Activated T-cell treated with anti-CD3 and anti-CD28 coated beads, Interleukin-2, amount 50 U/mL, for 1 hour (primary cell): ENCODE data around the gene SSR3.
"Not testable (repeated sequence)": the region's sequence is repeated elsewhere in the genome, so short reads cannot be mapped to it uniquely, and the experiment has no call there.

Experiments used
- DNase-seq: peaks from one replicate; pipeline ENCODE4 v3.0.0-alpha.2; 2020

The SSR3 gene

DNA sequence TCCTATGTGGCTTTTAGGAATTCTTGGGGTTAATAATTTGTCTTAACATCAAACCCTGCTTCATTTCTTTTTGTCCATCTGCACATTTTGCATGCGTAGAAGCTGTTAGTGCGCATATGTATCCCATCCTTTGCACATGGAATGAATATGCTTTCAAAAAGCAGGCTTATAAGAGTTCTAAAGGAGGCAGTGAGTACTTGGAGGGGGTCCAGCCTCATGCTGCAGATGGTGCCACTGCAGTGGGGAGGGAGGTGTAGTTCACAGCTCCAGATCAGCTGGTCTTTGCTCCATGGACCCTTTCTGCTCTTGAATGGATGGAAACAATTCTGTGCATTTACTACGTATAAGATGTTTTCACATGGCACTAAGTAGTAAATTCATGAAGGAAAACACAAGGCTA lies 20.7 kb upstream of the SSR3 start:
- DNase-seq: no peak

DNA sequence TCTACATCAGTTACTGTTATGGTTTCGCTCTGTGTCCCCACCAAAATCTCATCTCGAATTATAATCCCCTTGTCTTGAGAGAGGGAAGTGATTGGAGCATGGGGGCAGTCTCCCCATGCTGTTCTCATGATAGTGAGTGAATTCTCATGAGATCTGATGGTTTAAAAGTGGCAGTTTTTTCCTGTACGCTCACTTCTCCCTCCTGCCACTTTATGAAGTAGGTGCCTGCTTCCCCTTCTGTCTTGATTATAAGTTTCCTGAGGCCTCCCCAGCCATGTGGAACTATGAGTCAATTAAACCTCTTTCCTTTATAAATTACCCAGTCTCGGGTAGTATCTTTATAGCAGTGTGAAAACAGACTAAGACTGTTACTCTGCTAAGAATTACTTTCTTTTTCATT lies 15.0 kb upstream of the SSR3 start:
- not testable (repeated sequence) for DNase-seq

DNA sequence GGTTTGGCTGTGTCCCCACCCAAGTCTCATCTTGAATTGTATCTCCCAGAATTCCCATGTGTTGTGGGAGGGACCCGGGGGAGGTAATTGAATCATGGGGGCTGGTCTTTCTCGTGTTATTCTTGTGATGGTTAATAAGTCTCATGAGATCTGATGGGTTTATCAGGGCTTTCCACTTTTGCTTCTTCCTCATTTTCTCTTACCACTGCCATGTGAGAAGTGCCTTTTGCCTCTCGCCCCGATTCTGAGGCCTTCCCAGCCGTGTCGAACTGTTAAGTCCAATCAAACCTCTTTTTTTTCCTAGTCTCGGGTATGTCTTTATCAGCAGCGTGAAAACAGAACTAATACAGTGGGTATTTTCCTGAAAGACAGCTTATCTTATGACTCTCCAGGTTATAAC lies 14.1 kb upstream of the SSR3 start:
- DNase-seq: not testable (repeated sequence)

DNA sequence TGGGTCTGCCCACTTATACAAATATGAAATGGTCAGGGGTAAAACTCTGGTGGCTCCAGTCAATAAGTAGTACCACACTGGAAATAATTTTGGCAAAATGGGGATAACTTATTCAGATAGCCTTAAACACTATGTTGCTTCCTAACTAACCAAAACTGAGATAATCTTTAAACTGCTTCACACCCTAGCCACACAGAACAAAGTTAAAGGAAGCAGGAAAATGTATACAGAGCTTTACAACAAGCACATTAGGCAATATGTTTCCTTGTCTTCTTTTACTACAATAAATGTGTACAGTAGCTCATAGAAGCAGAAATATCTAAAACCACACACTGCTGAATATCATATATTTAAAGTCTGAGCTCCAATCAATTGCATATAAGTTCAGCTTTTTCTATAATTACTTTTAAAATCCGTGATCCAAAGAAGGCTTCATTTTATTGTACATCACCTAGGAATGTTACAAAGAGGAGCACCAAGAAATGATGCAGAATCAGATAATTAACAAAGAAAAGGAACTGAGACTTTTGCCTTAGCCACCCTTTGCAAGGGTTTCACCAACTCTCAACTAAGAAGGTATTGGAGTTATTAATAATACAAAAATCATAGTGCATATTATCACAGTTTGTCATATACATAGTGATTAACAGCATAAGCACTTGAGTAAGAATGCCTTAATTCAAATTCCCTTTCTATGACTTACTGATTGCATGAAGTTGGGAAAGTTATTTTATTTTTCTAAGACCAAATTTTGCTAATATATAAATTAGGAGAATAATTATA lies 9.2 kb upstream of the SSR3 start:
- no peak for DNase-seq

DNA sequence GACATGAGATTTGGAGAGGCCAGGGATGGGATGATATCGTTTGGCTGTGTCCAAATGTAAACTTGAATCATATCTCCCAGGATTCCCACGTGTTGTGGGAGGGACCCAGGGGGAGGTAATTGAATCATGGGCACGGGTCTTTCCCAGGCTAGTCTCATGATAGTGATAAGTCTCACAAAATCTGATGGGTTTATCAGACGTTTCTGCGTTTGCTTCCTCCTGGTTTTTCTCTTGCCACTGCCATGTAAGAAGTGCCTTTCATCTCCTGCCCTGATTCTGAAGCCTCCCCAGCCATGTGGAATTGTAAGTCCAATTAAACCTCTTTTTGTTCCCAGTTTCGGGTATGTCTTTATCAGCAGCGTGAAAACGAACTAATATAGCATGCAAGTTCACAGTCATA lies 7.6 kb upstream of the SSR3 start:
- not testable (repeated sequence) for DNase-seq

DNA sequence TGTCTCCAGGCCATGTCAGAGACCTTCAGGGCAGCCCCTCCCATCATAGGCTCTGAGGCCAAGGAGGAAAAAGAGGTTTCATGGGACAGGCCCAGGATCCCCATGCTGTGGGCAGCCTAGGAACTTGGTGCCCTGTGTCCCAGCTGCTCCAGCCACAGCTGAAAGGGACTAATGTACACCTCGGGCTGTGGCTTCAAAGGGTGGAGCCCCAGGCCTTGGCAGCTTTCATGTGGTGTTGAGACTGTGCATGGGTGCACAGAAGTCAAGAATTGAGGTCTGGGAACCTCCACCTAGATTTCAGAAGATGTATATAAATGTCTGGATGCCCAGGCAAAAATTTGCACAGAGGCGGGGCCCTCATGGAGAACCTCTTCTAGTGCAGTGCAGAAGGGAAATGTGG lies 6.6 kb upstream of the SSR3 start:
- no peak for DNase-seq

DNA sequence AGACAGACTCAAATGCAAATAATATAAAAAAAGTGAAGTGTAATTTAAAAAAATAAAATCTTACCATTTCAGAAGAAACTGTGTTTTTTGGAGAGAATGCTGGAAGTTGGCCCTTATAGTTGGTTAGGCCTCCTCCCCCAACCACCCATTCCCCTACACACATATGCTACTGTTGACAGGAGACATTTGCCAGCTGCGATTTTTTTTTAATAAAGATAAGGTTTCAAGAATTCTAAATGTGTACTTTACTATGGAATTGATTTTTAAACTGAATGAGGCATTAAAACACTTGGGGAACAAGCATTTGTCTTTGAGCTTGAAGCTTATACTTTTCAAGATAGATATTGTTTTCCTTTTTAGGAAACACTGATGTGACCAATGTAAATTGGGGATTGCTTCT lies 4.4 kb upstream of the SSR3 start:
- no peak for DNase-seq

DNA sequence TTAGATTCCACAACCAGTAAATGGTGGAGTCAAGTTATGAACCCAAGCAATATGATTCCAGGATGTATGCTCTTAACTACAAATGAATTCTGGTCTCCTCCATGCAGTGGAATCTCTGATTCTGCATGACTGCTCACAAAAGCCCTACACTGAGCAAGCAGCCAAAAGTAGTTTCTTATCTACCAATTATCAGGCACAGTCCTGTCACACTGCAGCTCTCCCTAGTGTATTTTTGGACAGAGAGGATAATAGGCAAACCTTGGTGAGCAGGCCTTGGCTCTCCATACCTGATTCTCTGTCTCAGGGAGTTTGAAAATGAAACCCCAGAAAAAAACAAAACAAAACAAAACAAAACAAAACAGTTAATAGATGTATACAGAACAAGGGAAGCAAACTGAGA lies 3.5 kb upstream of the SSR3 start:
- DNase-seq: no peak

DNA sequence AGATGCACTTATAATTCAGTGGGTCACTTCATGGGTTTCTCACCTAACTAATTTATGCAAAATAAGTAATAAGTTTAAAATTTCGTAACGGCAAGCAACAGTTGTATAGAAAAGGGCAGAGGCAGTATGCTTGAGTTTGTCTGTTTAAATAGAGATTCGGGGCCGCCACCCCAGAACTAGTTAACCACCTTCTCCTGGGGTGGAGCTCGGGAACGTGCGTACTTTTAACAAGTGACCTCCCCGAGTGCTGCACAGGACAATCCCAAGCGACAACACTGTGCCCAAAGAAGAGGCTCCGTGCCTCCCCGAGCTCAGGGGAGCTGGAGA lies 439 bp downstream of the SSR3 start:
- DNase-seq: no peak

DNA sequence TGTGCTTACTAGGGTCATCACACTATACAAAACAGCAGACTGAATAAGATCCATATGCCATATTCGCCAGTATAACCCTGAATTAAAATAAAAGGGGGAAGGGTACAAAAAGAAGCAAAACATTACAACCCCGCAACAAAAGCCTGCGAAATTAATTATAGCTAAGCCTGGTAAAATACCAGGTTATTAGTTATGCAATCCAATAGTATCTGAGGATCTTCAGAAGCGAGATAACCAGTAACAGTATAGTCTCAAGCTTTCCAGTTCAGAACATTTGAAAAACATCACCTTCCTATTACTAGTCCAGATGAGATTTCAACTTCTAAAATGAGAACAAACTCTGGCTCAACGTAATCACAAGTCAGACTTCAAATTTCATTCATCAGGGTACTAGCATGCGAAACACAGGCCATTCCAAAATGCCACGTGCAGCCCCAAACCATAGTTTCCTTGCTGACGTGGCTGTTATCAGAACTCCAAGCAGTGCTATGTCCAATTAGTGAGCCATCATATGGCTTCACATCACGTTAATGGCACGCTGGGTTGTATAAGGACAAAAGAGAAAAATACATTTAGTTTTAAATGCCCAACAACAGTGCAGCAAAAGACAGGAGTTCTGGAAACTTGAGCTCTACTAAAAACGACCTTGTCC lies 1.1 kb downstream of the SSR3 start:
- DNase-seq: no peak

DNA sequence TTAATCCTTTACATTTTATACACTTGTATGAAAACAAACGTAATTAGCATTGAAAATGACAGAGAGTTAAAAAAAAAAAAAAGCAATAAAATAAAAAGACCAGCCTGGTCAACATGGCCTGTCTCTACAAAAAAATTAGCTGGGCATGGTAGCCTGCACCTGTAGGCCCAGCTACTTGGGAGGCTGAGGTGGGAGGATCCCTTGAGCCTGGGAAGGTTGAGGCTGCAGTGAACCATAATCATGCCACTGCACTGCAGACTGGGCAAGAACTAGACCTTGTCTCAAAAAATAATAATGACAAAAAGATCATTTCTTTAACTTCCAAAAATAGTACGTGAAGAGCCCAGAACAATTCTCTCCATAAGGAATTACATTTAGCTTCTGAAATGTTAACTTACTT lies 1.9 kb downstream of the SSR3 start:
- no peak for DNase-seq

DNA sequence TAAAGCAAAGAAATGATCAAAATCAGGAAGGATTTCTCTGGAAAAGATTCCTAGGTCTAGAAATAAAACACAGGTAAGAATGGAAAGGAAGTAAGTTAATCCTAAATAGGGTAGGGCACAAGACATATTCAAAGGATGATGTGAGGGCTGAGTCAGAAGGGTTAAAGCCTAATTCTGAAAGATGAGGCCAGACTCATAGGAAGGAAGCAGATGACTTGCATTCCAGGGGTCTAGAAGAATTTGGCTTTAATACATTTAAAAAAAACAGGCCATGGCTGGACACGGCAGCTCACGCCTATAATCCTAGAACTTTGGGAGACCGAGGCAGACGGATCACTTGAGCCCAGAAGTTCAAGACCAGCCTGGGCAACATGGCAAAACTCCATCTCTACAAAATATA lies 3.2 kb downstream of the SSR3 start:
- DNase-seq: no peak

DNA sequence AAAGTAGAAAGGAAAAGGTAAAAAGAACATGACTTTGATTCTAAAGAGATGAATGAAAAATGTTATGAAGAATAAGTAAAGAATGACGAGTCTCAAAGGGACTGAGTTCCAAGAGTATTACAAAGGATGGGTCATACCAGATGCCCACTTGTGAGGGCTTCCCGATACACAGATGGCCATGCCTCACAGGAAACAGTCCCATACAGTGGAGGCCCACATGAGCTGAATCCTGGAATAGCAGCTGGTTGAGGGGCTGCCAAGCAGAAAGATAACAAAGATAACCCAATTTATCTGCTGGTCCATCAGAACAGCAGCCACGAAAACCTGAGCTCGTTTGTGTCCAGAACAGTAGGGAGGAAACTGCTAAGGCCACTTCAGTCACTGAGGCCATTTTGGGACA lies 3.7 kb downstream of the SSR3 start:
- DNase-seq: no peak

DNA sequence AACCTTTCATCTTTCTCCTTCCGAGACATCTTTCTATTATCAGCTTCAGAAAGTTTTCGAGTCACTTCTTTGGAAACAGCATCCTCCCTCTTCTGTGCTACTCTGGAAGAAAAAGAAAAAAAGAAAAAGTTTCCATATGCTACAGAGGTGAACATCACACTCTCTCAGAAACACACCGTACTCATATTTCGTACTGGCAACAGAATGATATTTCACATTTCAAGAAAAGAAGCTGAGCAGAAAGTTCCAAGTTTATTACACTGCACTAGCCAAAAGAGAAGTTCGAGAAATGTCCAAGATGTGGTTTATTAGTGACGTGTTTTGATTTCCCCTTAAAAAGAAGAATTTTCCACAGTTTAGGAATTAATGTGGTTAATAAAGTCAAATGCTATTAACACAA lies 6.0 kb downstream of the SSR3 start:
- DNase-seq: no peak

DNA sequence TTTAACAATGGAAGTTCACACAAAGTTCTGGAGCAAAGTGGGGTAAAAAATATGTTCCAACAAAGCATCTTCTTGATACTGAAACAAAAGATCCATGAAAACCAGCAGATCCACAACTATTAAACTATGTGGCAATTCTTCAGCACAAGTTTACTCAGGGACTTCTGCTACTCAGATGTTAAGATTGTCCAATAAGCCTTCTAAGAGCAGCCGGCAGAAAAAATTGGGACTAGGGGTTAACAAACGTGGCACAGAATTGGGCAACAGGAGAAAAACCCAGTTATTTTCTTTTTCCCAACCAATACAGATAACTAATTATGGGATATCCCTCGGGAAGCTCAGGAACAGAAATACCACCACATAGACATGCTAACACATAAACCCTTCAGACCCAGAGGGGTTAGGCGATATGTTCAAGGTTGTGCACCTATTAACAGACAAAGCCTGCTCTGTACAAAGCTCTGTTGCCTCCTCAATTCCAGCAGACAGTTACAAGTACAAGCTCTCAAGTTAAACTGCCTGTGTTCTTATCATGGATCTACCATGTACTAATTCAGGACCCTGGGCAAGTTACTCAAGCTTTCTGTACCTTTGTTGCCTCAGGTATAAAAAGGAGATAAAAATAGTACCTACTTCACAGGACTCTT lies 6.8 kb downstream of the SSR3 start:
- no peak for DNase-seq

DNA sequence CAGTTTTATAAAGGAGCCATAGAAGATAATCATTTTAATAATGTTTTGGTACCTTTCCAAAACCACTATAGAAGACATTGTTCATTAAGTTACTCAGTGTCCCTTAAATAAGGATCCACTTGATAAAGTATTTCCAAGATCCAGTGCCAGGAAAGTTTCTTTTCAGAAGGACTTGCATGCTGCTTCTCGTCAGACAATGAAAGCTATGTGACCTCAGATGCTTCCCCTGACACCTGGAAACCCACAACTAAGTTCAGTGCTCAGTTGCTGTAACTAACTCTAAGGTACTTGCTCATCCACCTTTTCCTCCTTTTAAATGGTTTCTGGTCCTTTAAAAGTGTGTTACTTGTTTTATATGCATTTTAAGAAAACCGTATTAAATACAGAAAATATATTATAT lies 7.3 kb downstream of the SSR3 start:
- no peak for DNase-seq

DNA sequence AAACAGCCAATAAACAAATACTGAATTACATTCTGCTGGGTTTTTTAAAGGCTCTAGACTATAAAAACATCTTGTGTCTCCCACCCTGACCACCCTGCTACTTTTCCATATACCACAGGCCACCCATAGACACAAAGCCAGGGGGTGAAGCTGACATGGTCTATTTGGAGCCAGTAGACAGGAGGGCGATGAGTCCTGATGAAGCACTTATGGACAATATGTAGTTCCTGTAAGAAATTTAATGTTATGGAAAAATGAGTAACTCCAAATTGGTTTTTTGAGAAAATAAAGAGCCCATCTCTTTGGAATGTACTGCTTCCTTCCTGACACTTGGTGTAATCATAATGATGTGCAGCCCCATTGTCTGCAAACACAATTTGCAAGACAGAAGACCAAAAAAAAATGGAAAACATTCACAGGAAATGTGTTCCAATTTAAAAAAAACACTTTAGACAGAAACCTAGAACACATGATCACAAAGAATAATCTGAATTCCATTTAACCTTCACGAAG lies 11.8 kb downstream of the SSR3 start:
- DNase-seq: no peak

DNA sequence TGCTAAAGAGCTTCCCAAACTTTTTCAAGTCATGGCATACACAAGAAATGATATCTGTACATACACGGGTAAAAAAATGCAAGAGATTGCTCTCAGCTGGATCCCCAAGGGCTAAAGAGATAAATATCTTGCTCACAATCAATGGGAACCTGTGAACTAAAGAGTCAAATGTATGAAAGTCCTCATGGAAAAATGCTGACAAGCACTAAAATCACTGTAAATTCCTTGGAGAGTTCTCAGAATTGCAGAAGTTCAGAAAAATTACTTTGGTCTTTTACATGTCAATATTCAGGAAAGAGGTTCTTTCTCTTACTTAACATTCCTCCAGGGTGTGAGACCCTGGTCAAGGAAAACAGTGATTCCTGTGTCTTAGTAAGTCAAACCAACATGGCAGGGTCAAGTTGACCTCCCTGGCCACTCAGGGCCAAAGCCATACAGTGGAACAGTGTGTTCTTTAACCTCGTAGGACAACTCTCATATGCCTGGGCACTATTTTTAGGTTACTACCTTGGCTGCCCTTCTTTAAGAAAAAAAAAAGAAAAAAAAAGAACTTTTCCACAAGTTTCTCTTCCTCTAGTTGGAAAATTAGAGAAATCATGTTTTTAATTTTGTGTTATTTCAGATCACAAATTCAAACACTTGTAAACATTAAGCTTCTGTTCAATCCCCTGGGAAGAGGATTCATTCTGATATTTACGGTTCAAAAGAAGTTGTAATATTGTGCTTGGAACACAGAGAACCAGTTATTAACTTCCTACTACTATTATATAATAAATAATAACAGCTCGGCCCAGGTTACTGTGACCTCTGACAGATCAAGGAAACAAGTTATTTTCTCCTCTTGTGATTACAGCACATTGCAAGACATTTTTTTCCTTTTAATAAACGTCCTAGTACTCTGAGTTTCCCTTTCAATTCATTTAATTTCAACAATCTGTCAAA lies 12.5 kb downstream of the SSR3 start:
- no peak for DNase-seq

DNA sequence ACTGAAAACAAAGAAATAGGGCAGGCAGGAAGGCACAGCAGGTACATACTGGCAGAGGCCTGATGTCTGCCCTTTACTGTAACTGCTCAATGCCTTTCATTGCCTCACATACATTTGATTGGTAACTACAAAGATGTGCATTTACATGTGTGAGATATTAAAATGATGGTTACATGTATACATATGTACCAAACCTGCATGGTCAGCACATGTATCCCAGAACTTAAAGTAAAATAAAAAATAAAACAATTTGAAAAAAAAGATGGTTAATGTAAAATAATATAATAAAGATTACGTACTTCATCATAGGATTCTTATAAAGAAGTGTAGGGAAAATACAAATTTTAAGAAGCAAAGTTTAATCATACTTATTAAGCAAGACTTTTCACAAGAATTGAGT lies 15.1 kb downstream of the SSR3 start:
- no peak for DNase-seq

DNA sequence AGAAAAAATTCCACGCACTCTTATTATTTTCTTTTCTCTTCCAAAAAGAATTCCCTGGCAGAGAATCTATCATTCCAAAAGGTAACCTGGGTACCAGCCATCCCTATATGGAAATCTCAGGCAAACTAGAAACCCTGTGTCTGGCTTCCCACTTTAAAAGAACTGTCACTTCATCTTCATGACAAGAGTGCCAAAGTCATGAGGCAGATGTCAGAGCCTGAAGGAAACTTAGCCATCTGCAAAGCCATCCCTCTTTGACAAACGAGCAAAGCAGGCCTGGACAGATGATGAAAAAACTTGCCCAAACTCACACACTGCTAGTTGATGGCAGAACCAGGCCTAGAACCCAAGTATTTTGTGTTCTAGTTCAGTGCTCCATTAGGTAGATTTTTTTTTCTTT lies 15.9 kb downstream of the SSR3 start:
- DNase-seq: no peak

DNA sequence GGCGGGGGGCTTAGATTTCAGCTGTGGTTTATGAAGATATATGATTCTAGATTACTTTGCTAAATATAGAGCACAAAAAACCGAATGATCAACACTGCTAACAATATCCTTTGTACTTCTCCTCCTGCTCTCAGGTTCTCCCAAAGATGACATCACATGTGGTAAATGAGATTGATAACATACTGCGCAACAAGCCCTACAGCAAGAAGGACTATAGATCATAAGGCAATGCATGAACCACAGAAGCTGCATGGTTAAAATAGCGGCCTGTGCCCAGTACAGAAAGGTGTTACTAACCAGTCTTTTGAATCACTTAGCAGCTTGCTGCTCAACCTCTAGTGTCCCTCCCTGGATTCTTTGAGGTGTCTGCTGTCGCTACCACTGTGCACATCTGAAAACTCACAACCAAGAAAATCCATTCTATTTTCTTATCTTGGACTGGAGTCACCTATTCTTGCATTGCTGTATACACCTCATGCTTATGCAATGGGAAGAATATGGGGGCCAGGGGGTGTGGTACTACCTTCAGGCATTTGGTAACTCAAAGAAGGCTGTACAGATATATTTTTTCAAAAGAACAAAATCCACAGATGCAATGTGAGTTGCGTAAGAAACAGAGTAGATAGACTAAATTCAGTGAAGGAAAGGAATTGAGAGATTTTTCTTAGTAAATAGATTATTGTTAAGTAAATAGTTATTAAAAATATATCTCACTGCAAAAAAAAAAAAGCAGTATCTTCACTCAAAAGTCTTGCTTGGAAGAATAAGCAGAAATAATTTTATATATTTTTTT lies 18.2 kb downstream of the SSR3 start:
- DNase-seq: no peak

DNA sequence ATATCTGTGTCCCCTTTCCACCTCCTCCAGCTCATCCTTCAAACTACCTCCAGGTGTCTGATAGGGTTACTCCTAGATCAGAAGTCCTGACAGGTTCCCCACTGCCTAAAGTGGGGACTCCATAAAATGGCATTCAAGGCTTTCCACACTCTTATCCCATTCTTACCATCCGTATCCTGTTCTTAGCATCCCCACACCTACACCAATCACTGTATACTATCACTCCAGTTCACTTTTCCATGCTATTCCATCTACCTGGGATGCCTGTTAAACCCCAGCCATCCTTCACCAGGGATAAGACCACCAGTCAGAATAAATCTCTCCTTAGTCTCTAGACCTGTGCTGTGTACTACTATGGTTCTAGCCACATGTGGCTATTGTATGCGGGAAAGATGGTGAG lies 19.1 kb downstream of the SSR3 start:
- DNase-seq: no peak
